Activated naive CD4-positive, alpha-beta T cell treated with anti-CD3 and anti-CD28 coated beads, Interleukin-2, amount 50 U/mL, for 16 hours (primary cell): ENCODE measurements around the gene NBEAL2.
A peak's percentile ranks its signal among the peaks of the same experiment; 100 is the strongest.
"Not testable (repeated sequence)": the region's sequence is repeated elsewhere in the genome, so short reads cannot be mapped to it uniquely, and the experiment has no call there.

ENCODE experiments used
- DNase-seq: peaks from one replicate; pipeline ENCODE4 v3.0.0-alpha.2; 2020

Gene NBEAL2

DNA sequence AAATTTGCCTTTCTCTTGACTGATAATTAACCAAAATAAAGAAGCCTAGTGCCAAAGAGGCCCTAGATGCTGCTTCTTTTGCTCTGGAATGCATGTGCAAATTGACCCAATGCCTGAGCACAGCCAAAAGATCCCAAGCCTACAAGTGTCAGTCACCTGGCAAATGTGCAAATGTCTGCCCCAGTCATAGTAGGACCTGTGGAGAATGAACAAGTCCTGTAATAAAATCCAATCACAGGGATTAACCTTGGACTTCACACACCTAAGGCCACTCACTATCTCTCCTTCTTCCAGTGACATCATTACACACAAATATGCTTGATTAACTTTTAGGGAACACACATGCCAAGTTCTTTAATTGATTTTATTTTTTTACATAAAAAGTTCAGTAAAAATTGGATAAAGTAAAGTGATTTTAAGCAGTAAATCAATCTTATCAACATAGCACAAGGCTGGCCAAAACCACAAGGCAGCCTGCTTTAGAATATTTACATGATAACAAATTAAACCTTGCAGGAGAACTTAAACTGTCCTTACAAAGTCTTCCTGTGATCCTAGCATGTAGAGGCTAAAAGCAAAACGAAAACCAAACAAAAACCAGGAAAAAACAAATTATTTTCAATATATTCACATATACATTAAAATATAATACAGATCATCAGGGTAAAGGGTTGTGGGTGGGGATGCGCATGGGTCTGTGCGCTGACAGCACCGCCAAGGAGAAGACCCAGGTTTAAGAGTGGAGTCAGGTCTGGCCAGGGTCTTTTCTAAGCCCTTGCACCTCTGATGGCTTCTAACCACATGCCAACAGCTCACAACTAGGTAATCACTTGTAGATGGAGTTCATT lies 36.8 kb downstream of the NBEAL2 start:
- no peak for DNase-seq

GRCh38 chr3:47016934-47017435 lies 37.5 kb downstream of the NBEAL2 start:
- no peak for DNase-seq

- no peak for DNase-seq
Measured at GRCh38 chr3:47017504-47018268, 38.2 kb downstream of the NBEAL2 start.

- DNase-seq = no peak
Measured at GRCh38 chr3:47018269-47018611, 38.8 kb downstream of the NBEAL2 start.

GRCh38 chr3:47019201-47019600 lies 39.7 kb downstream of the NBEAL2 start:
- no peak for DNase-seq

DNA sequence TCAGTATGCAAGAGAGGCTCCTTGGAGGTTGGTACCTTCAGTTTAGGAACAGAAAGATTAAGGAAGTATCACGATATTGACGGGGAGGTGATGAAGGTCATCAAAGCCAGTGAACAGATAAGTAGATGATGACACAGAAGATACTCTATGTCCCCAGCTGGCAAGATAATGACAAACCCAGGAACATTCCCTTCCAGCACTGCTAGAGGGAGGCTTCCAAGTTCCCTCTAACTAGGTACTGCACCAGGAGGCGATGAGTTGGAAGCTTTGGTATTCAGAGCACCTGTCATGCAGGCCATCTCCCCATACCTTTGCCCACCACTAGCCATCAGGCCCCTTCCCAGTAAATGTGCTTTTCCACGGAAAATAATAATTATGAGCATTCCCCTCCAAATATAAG lies 40.8 kb downstream of the NBEAL2 start:
- DNase-seq = no peak

- no peak for DNase-seq
Measured at GRCh38 chr3:47022641-47023071, 43.2 kb downstream of the NBEAL2 start.

- DNase-seq = no peak
Measured at GRCh38 chr3:47024932-47025331, 45.5 kb downstream of the NBEAL2 start.

DNA sequence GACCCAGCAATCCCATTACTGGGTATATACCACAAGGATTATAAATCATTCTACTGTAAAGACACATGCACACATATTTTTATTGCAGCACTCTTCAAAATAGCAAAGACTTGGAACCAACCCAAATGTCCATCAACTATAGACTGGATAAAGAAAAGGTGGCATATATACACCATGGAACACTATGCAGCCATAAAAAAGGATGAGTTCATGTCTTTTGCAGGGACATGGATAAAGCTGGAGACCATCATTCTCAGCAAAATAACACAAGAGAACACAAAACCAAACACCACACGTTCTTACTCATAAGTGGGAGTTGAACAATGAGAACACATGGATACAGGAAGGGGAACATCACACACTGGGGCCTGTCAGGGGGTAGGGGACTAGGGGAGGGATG lies 47.0 kb downstream of the NBEAL2 start:
- DNase-seq = not testable (repeated sequence)

DNA sequence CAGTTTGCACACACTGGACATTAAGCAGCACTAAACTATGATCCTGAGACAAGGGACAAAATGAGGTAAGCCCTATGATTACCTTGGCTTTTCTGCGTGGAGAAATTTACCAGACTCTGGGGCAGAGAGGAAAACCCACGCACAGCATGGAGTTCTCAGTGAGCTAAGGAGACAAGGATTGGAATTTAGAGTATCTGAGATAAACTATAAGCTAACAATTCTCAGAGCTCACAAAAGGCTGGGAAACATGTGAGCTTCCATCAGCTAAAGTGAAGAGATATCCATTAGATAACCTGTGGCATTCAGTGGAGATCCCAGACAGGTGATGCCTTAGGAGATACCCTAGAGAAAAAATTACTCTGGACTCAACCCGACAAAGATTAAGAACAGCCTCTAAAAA lies 48.7 kb downstream of the NBEAL2 start:
- no peak for DNase-seq

- no peak for DNase-seq
Measured at GRCh38 chr3:47028667-47029066, 49.2 kb downstream of the NBEAL2 start.

GRCh38 chr3:47031041-47031440 lies 51.6 kb downstream of the NBEAL2 start:
- DNase-seq = not testable (repeated sequence)

DNA sequence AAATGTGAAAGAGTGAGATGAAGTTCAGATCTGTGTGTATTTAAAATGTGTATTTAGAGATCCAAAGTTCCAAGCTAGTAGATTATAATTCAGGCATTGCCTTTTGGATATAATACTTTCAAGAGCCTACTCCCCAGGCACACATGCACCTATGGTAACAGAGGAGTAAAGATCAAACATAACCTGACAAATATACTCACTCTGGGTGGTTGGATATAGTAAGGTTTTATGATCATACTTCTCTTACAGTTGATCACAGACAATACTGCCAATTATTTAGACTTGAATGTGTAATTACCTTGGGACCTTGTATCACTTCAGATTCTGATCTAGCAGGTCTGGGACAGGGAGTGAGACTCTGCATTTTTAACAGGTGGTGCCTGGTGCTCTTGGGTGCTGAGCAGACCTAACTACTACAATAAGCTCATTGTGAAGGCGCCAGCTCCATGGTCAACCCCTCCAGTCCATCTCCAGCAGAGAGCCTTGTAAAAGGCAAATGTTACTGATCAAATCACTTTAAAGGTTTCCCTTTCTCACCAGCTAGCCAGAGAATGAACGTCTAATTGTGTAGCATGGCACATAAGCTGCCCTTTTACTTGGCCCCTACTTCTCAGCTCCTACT lies 55.5 kb downstream of the NBEAL2 start:
- no peak for DNase-seq

DNA sequence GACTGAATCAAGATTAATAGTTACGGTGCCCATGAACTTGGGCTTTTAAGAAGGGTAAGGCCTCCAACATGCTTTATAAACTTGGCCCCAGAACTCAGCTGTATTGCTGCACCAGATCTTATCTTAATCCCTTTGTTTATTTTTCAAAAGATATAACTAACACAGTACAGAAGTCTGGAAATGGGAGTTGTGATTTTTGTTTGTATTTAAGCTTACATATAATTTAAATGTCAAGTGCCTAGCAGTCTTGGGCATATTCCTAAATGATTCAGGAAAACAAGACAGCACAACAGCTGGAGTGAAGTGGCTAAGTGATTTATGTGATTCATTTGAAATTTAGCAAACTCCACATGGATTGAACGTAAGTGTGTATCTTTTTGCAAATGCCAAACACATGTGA lies 56.2 kb downstream of the NBEAL2 start:
- DNase-seq = no peak

DNA sequence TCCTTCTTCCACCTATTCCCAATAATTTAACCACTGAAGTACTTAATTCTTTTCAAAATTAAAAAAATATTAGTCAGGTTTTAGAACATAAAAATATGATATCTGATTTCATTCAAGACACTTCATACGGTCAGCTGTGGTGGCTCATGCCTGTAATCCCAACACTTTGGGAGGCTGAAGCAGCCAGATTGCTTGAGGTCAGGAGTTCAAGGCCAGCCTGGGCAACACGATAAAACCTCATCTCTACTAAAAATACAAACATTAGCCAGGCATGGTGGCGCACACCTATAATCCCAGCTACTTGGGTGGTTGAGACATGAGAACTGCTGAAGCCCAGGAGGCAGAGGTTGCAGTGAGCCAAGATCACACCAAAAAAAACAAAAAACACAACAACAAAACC lies 56.7 kb downstream of the NBEAL2 start:
- no peak for DNase-seq

GRCh38 chr3:47037302-47037701 lies 57.8 kb downstream of the NBEAL2 start:
- not testable (repeated sequence) for DNase-seq

- DNase-seq = no peak
Measured at GRCh38 chr3:47041114-47041513, 61.6 kb downstream of the NBEAL2 start.

- DNase-seq = no peak
Measured at GRCh38 chr3:47042231-47042791, 62.8 kb downstream of the NBEAL2 start.

GRCh38 chr3:47047069-47047468 lies 67.6 kb downstream of the NBEAL2 start:
- no peak for DNase-seq

DNA sequence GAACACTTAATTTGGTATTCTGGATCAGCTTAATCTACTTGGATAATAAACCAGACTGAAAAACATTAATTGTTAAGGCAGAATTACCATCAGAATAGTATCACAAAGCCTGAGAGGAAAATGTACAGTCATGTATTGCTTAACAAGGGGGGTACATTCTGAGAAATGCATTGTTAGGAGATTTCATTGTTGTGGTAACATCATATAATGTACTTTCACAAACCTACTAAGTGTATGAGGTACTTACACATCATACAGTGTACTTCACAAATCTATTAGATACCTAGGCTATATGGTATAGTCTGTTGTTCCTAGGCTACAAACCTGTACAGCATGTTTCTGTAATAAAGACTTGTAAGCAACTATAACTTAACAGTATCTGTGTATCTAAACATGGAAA lies 68.2 kb downstream of the NBEAL2 start:
- no peak for DNase-seq

GRCh38 chr3:47054412-47054811 lies 74.9 kb downstream of the NBEAL2 start:
- DNase-seq = no peak

DNA sequence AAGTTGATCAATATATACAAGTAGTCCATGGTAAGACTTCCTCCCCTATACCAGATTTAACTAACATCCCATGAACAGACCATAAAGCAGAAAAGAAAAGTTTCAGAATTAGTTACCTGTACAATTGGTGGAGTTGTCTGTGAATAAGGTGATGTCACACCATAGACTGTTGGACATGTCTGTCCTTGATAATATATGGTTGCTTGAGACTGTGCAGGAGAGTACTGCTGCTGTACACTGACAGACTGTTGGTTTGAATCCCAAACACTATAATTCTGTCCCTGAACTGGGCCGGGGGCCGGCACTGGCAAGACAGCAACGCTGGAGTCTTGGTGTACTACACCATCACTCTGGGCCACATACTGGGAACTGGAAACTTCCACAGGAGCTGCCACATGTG lies 77.2 kb downstream of the NBEAL2 start:
- no peak for DNase-seq

GRCh38 chr3:47057212-47057671 lies 77.8 kb downstream of the NBEAL2 start:
- DNase-seq = peak; percentile 47
